Epithelial cell of esophagus (primary cell): Measurements from ENCODE around the gene NBPF3.
"Not testable (repeated sequence)": the region's sequence is repeated elsewhere in the genome, so short reads cannot be mapped to it uniquely, and the experiment has no call there.

ENCODE experiments used
- DNase-seq: peaks from one replicate; pipeline ENCODE4 v3.0.0; 2010; ENCODE audit warnings: low read depth
- H3K4me3 ChIP-seq: 2 replicates; pipeline ENCODE4 v1.5.1; 2011; ENCODE audit warnings: mild to moderate bottlenecking, low read length, control low read depth
- CTCF ChIP-seq: IDR thresholded peaks from 2 replicates; pipeline ENCODE4 v1.5.1; 2011; ENCODE audit warnings: low read depth, mild to moderate bottlenecking, low read length, control low read depth, inconsistent platforms; ENCODE audit not compliant: insufficient read depth; ENCODE audit errors: missing control alignments

NBPF3 gene

DNA sequence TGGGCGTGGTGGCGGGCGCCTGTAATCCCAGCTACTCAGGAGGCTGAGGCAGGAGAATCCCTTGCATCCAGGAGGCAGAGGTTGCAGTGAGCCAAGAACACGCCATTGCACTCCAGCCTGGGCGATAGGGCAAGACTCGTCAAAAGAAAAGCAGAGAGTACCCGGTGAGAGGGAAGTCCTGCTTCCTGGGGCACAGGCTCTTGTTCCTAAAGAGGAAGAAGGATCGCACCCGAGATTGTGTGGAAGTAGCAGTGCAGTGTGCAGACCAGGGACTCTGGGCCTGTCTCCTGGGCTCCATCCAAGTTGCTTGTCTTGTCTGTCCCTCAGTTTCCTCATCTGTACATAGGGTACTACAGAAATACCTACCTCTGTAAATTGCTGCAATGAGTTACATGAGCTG lies 29.6 kb downstream of the NBPF3 start:
- no peak for DNase-seq
- no peak for TF ChIP-seq CTCF
- H3K4me3 ChIP-seq = no peak overlapping the region

- DNase-seq = no peak
- no peak for TF ChIP-seq CTCF
- H3K4me3 ChIP-seq = no peak overlapping the region
Observed at GRCh38 chr1:21472861-21473260, 32.9 kb downstream of the NBPF3 start.

GRCh38 chr1:21478356-21478755 lies 38.4 kb downstream of the NBPF3 start:
- no peak for TF ChIP-seq CTCF
- H3K4me3 ChIP-seq = no peak overlapping the region
- no peak for DNase-seq

DNA sequence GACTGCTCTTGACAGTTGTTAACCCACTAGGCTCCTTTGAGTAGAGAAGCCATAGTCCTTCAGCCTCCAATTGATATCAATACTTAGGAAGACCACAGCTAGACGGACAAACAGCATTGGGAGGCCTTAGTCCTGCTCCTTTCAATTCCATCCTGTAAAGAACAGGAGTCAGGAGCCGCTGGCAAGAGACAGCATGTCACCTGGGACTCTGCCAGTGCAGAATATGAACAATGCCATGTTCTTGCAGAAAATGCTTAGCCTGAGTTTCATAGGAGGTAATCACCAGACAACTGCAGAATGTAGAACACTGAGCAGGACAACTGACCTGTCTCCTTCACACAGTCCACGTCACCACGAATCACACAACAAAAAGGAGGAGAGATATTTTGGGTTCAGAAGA lies 43.9 kb downstream of the NBPF3 start:
- H3K4me3 ChIP-seq, DNase-seq: not testable (repeated sequence)

DNA sequence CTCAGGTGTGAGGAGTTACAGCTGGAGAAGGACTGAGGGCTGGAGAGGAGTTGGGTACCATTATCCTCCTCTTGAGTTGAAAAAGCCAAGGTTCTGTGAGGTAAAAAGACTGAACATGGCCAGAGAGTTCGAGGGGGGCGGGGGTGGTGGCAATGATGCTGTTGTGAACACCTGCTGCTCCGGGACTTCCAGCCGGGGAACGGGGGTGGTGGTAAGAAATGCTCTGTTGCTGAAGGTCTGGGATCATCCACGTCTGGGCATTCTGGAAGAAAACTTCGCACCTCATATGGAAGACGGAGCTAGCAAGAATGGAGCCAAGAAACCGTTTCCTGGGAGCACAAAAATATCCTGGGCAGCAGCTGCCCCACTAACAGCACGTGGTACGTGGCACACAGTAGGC lies 49.2 kb downstream of the NBPF3 start:
- DNase-seq = no peak
- TF ChIP-seq CTCF = no peak
- no peak overlapping the region for H3K4me3 ChIP-seq

- peak; percentile 74 for DNase-seq
- TF ChIP-seq CTCF = peak; percentile 66
- no peak overlapping the region for H3K4me3 ChIP-seq
Observed at GRCh38 chr1:21490774-21491487, 51.0 kb downstream of the NBPF3 start.

DNA sequence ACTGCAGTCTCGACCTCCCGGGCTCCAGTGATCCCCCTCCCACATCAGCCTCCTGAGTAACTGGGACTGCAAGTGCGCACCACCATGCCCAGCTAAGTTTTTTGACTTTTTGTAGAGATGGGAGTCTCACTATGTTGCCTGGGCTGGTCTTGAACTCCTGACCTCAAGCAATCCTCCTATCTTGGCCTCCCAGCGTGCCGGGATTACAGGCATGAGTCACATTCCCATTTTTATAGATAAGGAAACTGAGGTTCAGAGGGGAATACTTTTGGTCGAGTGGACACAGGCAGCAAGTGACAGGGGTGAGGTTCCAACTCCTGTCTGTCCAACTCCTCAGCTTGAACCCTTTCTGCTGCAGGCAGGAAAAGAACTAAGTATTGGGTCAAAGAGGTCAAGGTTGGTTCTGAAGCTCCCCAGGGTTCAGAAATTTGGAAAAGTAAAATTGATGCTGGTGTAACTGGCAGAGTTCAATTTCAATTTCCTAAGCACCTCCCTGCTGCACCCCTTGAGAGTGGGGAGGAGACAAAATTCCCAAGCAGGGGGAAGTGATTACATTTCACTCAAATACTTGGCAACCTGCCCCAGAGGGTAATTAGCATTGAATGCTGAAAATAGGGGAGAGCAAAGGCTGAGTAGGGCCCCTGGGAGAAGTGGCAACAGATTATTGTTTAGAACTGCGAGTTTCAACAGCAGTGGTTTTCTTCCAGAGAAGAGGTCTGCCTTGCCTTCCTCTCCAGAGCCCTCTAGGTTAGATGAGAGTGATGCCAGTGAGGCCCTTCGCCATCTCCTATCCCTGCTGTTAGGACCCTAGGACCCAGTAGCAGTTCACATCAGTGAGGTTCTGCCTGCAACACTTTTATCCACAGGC lies 51.8 kb downstream of the NBPF3 start:
- no peak for DNase-seq

More for the DNA sequence above, 51.8 kb downstream of the NBPF3 start:
- H3K4me3 ChIP-seq = no peak overlapping the region
- no peak for TF ChIP-seq CTCF
